ENCODE data around the gene PAPSS2. TPM values are rescaled to one million over a fixed set of nuclear protein-coding genes. Genes with fewer than 3 reads are reported as not detected.
A peak's percentile ranks its signal among the peaks of the same experiment; 100 is the strongest.
"Not testable (repeated sequence)": the region's sequence is repeated elsewhere in the genome, so short reads cannot be mapped to it uniquely, and the experiment has no call there.

Gene PAPSS2
- 82.6 and 93.2 TPM in 2 replicates for total RNA-seq
- polyA plus RNA-seq: 20.2 and 27.9 TPM in 2 replicates
- polyA plus RNA-seq (2011; cell fraction: cytosol; rRNA removed): 38.3 and 43.8 TPM in 2 replicates
- 32.8 and 39.4 TPM in 2 replicates for polyA plus RNA-seq (2011; cell fraction: nucleus; rRNA removed)
- polyA plus RNA-seq (2012): 146 and 147 TPM in 2 replicates
- 45.3 and 50.5 TPM in 2 replicates for polyA minus RNA-seq
- polyA minus RNA-seq (2011; cell fraction: cytosol; rRNA and poly(A)+ RNA removed): 5.2 TPM
- polyA minus RNA-seq (2011; cell fraction: nucleus; rRNA and poly(A)+ RNA removed): 13.8 and 18.5 TPM in 2 replicates
- Bru-seq, nascent RNA: percentile 84 among the genes with signal in this experiment
- BruChase-seq, experiment 1, labeled RNA remaining after a 6-hour chase: percentile 81 among the genes with signal in this experiment
- percentile 69 among the genes with signal in this experiment for BruChase-seq, experiment 2, labeled RNA remaining after a 2-hour chase
- long read RNA-seq, transcript PAPSS2-201 (12 exons, 3,949 nt): major isoform, 114 of 154 reads
- long read RNA-seq, partial matches to known transcripts: 24 of 154 reads
- long read RNA-seq, other reads (novel, unspliced or antisense): 16 of 154 reads

DNA sequence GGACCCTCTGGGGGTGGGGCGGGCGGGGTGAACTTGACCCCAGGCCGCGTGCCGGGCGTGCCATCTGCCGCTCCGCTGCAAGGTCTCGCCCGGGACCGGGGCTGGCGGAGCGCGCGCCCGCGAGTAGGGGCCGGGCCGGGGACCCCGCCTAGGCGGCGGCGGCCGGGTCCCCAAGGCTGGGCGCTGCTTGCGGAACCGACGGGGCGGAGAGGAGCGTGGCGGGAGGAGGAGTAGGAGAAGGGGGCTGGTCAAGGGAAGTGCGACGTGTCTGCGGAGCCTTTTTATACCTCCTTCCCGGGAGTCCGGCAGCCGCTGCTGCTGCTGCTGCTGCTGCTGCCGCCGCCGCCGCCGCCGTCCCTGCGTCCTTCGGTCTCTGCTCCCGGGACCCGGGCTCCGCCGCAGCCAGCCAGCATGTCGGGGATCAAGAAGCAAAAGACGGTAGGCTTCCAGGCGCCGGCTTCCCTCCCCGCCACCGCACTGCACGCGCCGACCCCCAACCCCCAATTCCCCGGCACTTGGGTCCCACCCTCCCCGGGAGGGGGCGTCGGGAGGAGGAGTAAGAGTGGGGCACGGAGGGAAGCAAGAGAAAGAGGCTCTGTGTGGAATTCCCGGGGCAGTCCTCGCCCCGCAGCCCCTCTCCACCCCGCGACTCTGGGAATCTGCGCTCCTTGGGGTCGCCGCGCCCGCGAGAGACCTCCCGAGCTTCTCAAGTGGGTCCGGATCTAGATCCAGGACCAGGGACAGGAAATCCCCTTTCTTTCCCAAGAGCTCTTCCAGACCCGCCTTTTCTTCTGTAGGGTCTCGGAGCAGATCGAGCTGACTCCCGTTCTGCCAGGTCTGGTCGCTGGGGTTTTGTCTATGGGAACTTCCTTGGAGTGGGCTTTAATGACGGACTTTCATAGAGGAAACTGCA is at the start of gene PAPSS2:
Gene PAPSS2 (plus strand): TSS at position 308 of the 913 bp plus-strand sequence. CDS start 104 bp downstream, at position 412.
- peak within 1 kb of the TSS; percentile 94 for H3K4me2 ChIP-seq (ENCODE audit: insufficient read depth, low read length)
- H4K20me1 ChIP-seq (replicated peaks; ENCODE audit: control insufficient read depth, extremely low read depth, insufficient read depth, low read length): no peaks in the 10 kb centered on the region
- H2AFZ ChIP-seq (ENCODE audit: low read depth, low read length): peak within 1 kb of the TSS; percentile 88
- no peaks in the 10 kb centered on the region for H3K9me3 ChIP-seq (replicated peaks; ENCODE audit: control insufficient read depth, insufficient read depth, low read length)
- BruUV-seq (replicated peaks): TSS peak; percentile 50
- FAIRE-seq (peak; percentile 48), DNase-seq (ENCODE audit: low read depth, low spot score) (peak; percentile 72)
- ChIA-PET POLR2A (no interaction called here), CTCF (interaction anchor here (1.0 to 6.6 kb wide), 13 partner anchors 16 to 730 kb away, joined by 3 to 68 read pairs (median 4); partner anchors contain the start of genes KLLN and PTEN)
- intact Hi-C loops (cut with micrococcal nuclease) (loop anchor here (1.0 to 5.0 kb wide), 3 partner anchors 56 to 688 kb away; no protein-coding TSS in a partner anchor), dilution Hi-C loops (cut with MboI; ENCODE audit: extremely low pct_ligation_motif_present, low sequenced_read_pairs) (no loop called here)
- peaks cover 45% of the 10 kb centered on the region for H3K79me2 ChIP-seq (ENCODE audit: control insufficient read depth, insufficient read depth, low read length)
- TF ChIP-seq POLR2A (IDR thresholded peaks at IDR 0.05; ENCODE audit: low read depth, low read length): peak; percentile 90
- TF ChIP-seq POLR2AphosphoS5 (IDR thresholded peaks at IDR 0.05; ENCODE audit: insufficient read depth, low read depth, low read length): peak; percentile 85
- no peak for TF ChIP-seq MYC (IDR thresholded peaks at IDR 0.05; ENCODE audit: low read depth, low read length)
- TF ChIP-seq, protein P1, sequence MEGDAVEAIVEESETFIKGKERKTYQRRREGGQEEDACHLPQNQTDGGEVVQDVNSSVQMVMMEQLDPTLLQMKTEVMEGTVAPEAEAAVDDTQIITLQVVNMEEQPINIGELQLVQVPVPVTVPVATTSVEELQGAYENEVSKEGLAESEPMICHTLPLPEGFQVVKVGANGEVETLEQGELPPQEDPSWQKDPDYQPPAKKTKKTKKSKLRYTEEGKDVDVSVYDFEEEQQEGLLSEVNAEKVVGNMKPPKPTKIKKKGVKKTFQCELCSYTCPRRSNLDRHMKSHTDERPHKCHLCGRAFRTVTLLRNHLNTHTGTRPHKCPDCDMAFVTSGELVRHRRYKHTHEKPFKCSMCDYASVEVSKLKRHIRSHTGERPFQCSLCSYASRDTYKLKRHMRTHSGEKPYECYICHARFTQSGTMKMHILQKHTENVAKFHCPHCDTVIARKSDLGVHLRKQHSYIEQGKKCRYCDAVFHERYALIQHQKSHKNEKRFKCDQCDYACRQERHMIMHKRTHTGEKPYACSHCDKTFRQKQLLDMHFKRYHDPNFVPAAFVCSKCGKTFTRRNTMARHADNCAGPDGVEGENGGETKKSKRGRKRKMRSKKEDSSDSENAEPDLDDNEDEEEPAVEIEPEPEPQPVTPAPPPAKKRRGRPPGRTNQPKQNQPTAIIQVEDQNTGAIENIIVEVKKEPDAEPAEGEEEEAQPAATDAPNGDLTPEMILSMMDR (IDR thresholded peaks at IDR 0.05; ENCODE audit: extremely low read depth in 1 of 2, insufficient read depth in 1 of 2, low read depth in 1 of 2, low read length in 2 of 2): peak in 1 of 2 donors; percentile 31
- TF ChIP-seq EZH2 (IDR thresholded peaks at IDR 0.05; ENCODE audit: borderline replicate concordance, low read depth, low read length, severe bottlenecking): no peak
- peak within 1 kb of the TSS; percentile 99 for H3K9ac ChIP-seq (replicated peaks; ENCODE audit: extremely low read depth, insufficient read depth, low read length)
- H3K27ac ChIP-seq (ENCODE audit: insufficient read depth, low read depth, low read length): peak within 1 kb of the TSS; percentile 96
- peaks cover 56% of the 10 kb centered on the region for H3K4me1 ChIP-seq (ENCODE audit: control insufficient read depth, extremely low read depth, insufficient read depth, low read length)
- H3K4me3 ChIP-seq (replicated peaks in 1 of 3; ENCODE audit: insufficient read depth in 1 of 3, low read depth in 1 of 3, low read length in 3 of 3): peak within 1 kb of the TSS; percentile 95 to 100 (median 99)
- no peaks in the 10 kb centered on the region for H3K9me1 ChIP-seq (replicated peaks; ENCODE audit: control insufficient read depth, extremely low read depth, insufficient read depth, low read length)
- no peaks in the 10 kb centered on the region for H3K27me3 ChIP-seq (ENCODE audit: control insufficient read depth in 2 of 2, insufficient read depth in 2 of 2, low read length in 2 of 2)
- H3K36me3 ChIP-seq (ENCODE audit: control insufficient read depth in 2 of 2, extremely low read depth in 1 of 2, insufficient read depth in 2 of 2, low read length in 2 of 2): no peaks in the 10 kb centered on the region

DNA sequence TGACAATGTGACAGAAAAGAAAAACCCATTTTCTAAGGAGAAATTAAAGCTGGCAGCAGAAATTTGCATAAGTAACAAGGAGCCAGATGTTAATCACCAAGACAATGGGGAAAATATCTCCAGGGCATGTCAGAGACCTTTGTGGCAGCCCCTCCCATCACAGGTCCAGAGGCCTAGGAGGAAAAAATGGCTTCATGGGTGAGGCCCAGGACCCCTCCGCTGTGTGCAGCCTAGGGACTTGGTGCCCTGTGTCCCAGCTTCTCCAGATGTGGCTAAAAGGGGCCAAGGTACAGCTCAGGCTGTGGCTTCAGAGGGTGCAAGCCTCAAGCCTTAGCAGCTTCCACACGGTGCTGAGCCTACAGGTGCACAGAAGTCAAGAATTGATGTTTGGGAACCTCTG is 48.3 kb upstream of the PAPSS2 start:
- H4K20me1 ChIP-seq (replicated peaks; ENCODE audit: control insufficient read depth, extremely low read depth, insufficient read depth, low read length); H2AFZ ChIP-seq (ENCODE audit: low read depth, low read length); intact Hi-C loops (cut with micrococcal nuclease); DNase-seq (ENCODE audit: low read depth, low spot score); H3K36me3 ChIP-seq (ENCODE audit: control insufficient read depth in 2 of 2, extremely low read depth in 1 of 2, insufficient read depth in 2 of 2, low read length in 2 of 2); H3K27me3 ChIP-seq (ENCODE audit: control insufficient read depth in 2 of 2, insufficient read depth in 2 of 2, low read length in 2 of 2); H3K9me1 ChIP-seq (replicated peaks; ENCODE audit: control insufficient read depth, extremely low read depth, insufficient read depth, low read length); H3K27ac ChIP-seq (ENCODE audit: insufficient read depth, low read depth, low read length); BruUV-seq (replicated peaks); H3K9me3 ChIP-seq (replicated peaks; ENCODE audit: control insufficient read depth, insufficient read depth, low read length); H3K4me2 ChIP-seq (ENCODE audit: insufficient read depth, low read length); CTCF ChIA-PET; FAIRE-seq; dilution Hi-C loops (cut with MboI; ENCODE audit: extremely low pct_ligation_motif_present, low sequenced_read_pairs); H3K4me1 ChIP-seq (ENCODE audit: control insufficient read depth, extremely low read depth, insufficient read depth, low read length); H3K9ac ChIP-seq (replicated peaks; ENCODE audit: extremely low read depth, insufficient read depth, low read length); H3K79me2 ChIP-seq (ENCODE audit: control insufficient read depth, insufficient read depth, low read length); H3K4me3 ChIP-seq (replicated peaks in 1 of 3; ENCODE audit: insufficient read depth in 1 of 3, low read depth in 1 of 3, low read length in 3 of 3); POLR2A ChIA-PET: not testable (repeated sequence)

Data from endothelial cell of umbilical vein (primary cell).